Lower leg skin (tissue), 3 donors: ENCODE data around the gene TXLNA.

Experiments
- CTCF ChIP-seq, 3 donors: fragments of 450-650 bp; IDR thresholded peaks; one replicate each; pipeline ENCODE4 v1.5.1; 2016; ENCODE audit warnings: antibody characterized with exemption in 3 of 3, mild to moderate bottlenecking in 3 of 3, moderate library complexity in 2 of 3
- POLR2A ChIP-seq, 2 donors: fragments of 450-650 bp; IDR thresholded peaks; one replicate each; pipeline ENCODE4 v1.6.1; 2016 to 2017; ENCODE audit warnings: antibody characterized with exemption in 2 of 2, mild to moderate bottlenecking in 1 of 2, moderate library complexity in 1 of 2

- no peak for TF ChIP-seq CTCF (IDR thresholded peaks at IDR 0.05)
- TF ChIP-seq POLR2A (IDR thresholded peaks at IDR 0.05) = no peak
Observed at GRCh38 chr1:32170991-32171390, 8.5 kb upstream of the TXLNA start.
